ENCODE data around the gene INTS11.
"Not testable (repeated sequence)": the region's sequence is repeated elsewhere in the genome, so short reads cannot be mapped to it uniquely, and the experiment has no call there.

The INTS11 gene

DNA sequence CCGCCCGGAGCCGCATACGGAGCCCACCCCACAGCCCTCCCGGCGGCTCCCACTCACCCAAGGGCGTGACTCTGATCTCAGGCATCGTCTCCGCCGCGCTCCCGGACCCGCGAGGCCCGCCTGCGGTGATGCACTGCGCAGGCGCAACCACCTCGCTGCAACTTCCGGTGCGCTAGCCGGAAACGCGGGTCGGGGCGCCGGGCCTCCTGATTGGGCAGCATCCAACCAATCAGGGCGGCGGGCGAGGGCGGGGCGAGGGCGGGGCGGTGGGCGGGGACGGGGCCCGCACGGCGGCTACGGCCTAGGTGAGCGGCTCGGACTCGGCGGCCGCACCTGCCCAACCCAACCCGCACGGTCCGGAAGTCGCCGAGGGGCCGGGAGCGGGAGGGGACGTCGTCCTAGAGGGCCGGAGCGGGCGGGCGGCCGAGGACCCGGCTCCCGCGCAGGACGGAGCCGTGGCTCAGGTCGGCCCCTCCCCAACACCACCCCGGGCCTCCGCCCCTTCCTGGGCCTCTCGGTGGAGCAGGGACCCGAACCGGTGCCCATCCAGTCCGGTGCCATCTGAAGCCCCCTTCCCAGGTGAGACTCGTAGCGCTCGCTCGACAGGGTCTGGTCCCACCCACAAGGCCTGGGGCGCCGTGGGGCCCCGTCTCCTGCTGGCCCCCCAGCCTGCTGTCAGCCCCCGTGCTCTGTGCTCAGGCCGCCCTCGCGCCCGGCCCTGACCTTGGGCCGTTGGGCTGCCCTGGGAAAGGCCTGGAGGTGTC, at the start of gene INTS11, which contains the start of gene CPTP:
Gene INTS11 (minus strand): TSS at position 137 of the 764 bp plus-strand sequence. CDS start 52 bp downstream, at position 85.
Gene CPTP (plus strand): TSS at position 279 of the 764 bp plus-strand sequence. CDS start 2,109 bp downstream, outside the sequence.
- H3K27me3 Mint-ChIP-seq = no peaks in the 10 kb centered on the region
- peak within 1 kb of the TSS; percentile 76 for H3K27ac Mint-ChIP-seq
- H3K36me3 Mint-ChIP-seq (ENCODE audit: low read depth) = peaks cover 64% of the 10 kb centered on the region
- H3K9me3 Mint-ChIP-seq = no peaks in the 10 kb centered on the region
- peak within 1 kb of the TSS; percentile 80 for H3K4me3 Mint-ChIP-seq
- intact Hi-C loops (cut with micrococcal nuclease) = loop anchor here (2.0 kb wide), 1 partner anchor 16 kb away; the partner anchor contains the start of gene PUSL1
- peaks cover 43% of the 10 kb centered on the region for H3K4me1 Mint-ChIP-seq (ENCODE audit: low read depth)

DNA sequence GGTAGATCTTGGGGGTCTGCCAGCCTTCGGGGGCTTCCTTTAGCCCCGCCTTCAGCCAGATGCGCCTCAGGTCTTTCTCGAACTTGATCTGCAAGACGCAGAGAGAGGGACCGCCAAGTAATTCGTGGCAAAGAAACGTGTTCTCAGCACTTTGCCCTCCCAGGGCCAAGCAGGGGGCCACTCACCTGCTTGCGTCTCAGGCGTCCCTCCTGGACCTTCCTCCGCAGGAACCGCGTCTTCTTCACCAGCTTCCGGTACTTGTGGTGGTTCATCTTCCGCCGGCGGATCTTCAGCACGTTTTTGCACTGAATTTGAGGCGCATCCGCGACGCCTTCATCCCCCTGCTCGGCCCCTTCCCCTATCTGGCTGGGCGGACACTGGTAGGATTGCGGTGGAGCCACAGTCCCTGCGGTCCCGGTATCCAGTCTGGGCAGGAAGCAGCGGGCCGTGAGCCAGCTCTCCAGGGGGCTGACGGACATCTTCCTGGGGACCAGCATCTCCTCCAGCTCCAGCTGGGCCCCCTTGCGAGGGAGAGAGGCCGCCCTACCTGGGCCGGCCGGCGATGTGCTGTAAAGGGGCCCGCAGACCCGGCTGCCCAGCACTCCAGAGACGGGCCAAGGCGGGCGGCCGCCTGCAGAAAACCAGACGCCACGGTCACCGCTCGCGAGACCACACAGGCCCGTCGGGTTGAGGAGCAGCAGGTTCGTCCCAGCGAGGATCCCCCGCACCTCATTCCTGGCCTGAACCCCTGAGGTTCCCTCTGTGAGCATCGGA, 49.5 kb upstream of the INTS11 start:
- Mint-ChIP-seq H3K27ac (peak overlapping the region; percentile 93), H3K9me3 (no peaks in the 10 kb centered on the region)
- intact Hi-C loops (cut with micrococcal nuclease) = no loop called here

DNA sequence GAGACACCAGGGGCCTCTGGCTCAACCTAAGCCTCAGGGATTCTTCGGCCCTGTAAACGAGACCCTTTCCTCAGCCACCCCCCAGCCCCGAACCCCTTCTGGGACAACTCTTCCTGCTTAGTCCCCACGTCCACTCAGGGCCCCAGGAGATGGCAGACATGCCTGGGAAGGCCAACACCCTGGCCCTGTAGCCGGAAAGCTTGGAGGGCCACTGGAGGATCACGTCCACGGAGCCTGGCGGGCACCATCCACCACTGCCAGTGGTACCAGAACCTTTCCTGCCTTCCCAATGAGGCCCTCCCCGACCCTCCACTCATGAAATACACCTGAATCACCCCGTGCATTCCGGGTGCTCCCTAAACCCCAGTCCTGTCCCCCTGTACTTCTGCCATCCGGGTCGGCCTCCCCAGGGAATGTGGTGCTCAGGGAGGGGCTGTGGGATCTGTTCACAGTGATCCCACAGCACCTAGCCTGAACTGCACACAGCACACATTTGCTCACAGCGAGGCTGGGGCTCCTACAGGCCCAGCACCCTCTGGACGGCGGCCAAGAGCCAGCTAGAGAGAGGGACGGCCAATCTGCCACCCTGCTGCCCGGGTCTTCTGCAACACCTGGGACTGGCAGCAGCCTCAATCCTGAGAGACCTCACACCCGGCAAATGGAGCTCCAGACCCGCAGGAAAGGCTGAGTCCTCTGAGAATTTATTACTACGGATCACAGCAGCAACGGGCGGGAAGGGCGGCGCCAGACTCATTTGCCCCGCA, 48.8 kb upstream of the INTS11 start:
- peaks cover 28% of the 10 kb centered on the region for H3K4me1 Mint-ChIP-seq (ENCODE audit: low read depth)
- peaks cover 27% of the 10 kb centered on the region for H3K36me3 Mint-ChIP-seq (ENCODE audit: low read depth)
- H3K27me3 Mint-ChIP-seq = no peaks in the 10 kb centered on the region
- H3K9me3 Mint-ChIP-seq = no peaks in the 10 kb centered on the region
- H3K4me3 Mint-ChIP-seq = peak overlapping the region; percentile 82
- intact Hi-C loops (cut with micrococcal nuclease) = no loop called here
- no peak overlapping the region for H3K27ac Mint-ChIP-seq

More for the DNA sequence above, 49.5 kb upstream of the INTS11 start:
- H3K27me3 Mint-ChIP-seq = no peaks in the 10 kb centered on the region
- H3K36me3 Mint-ChIP-seq (ENCODE audit: low read depth) = peaks cover 27% of the 10 kb centered on the region
- H3K4me1 Mint-ChIP-seq (ENCODE audit: low read depth) = peaks cover 28% of the 10 kb centered on the region
- H3K4me3 Mint-ChIP-seq = peak overlapping the region; percentile 82

DNA sequence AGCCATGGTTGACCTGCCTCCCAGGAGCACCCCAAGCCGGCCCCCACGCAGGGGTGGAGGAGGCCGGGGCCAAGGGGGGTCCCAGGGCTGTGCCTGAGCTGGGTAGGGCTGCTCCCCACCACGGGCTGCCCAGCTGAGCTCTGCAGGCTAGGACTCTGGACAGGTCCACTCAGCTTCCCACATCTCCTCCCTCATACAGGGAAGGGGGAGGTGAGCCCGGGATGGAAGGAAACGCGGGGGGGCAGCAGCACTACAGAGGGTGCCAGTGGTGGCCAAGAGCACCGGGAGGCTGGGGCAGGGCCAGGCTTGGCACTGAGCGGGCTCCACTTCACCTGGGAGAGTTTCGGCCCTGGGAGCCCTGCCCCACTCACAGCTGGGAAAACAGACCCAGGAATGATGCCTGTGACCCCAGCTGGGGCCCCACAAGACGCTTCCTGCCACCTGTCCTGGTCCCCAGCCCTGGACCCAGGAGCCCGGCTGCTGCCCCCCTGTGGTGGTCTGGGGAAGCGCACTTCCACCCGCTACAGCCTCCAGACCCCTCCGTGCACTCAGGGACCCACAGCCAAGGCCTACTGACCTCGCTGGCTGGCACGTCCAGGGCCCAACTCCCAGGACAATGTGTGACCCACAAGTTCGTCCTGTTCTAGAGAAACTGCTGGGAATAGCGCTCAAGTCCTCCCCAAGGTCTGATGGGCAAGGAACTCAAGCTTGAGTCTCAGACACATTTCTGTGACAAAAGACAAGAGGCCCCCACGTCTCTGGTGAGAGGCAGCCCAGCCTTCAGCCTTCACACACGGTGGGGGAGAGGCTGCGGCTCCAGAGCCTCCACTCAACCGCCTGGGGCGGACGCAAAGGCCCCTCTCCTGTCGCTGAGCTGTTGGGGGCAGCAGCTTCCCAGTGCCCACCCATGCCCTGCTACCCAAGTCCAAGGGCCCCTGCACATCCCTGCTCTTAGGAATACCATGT, 47.6 kb upstream of the INTS11 start:
- intact Hi-C loops (cut with micrococcal nuclease) = no loop called here
- Mint-ChIP-seq H3K27ac (no peak overlapping the region), H3K4me3 (no peak overlapping the region), H3K4me1 (ENCODE audit: low read depth) (peaks cover 28% of the 10 kb centered on the region), H3K36me3 (ENCODE audit: low read depth) (peaks cover 27% of the 10 kb centered on the region), H3K27me3 (no peaks in the 10 kb centered on the region), H3K9me3 (no peaks in the 10 kb centered on the region)

DNA sequence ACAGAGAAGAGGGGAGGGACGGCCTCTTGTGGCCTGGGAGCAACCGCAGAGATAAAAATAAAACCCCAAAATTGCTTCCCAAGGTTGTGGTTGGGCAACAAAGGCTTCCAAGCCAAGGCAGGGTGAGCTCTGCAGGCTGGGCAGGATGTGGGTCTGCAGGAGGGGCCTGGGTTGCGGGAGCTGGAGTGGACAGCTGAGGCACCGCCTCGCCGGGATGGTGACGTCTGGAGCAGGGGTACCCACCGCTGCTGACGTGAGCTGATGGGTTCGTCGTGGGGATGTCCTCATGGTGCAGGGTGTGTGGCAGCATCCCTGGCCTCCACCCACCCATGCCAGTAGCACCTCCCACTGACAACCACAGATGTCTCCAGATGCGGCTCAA, 46.9 kb upstream of the INTS11 start:
- Mint-ChIP-seq H3K27me3 (no peaks in the 10 kb centered on the region), H3K4me3 (no peak overlapping the region), H3K4me1 (ENCODE audit: low read depth) (peaks cover 28% of the 10 kb centered on the region), H3K27ac (no peak overlapping the region), H3K9me3 (no peaks in the 10 kb centered on the region), H3K36me3 (ENCODE audit: low read depth) (peaks cover 27% of the 10 kb centered on the region)
- intact Hi-C loops (cut with micrococcal nuclease) = no loop called here

DNA sequence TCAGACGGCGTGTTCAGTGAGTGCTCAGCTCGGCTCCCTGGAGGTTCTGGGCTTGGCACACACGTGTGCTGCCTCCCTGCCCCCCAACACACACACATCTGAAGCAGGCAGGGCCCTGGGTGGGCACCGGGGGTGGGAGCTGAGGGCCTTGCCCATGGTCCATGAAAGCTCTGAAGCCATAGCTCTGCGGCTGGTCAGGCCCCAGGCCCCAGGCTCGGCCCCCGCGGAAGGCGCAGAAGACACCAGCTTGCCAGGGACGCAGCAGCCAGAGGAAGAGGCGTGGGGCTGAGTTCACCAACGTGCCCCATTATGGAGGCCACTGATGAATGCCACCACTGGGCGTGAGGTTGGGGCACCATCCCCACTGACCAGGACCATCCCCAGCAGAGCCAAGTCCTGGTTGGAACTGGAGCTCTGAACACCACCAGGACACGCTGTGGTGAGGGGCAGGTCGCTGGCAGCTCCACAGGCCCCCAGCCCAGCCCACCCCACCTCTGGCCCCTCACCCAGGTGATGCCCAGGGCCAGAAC, 46.4 kb upstream of the INTS11 start:
- intact Hi-C loops (cut with micrococcal nuclease) = no loop called here
- H3K9me3 Mint-ChIP-seq = no peaks in the 10 kb centered on the region
- no peaks in the 10 kb centered on the region for H3K27me3 Mint-ChIP-seq
- no peak overlapping the region for H3K27ac Mint-ChIP-seq
- H3K4me3 Mint-ChIP-seq = no peak overlapping the region
- peaks cover 27% of the 10 kb centered on the region for H3K36me3 Mint-ChIP-seq (ENCODE audit: low read depth)
- peaks cover 28% of the 10 kb centered on the region for H3K4me1 Mint-ChIP-seq (ENCODE audit: low read depth)

DNA sequence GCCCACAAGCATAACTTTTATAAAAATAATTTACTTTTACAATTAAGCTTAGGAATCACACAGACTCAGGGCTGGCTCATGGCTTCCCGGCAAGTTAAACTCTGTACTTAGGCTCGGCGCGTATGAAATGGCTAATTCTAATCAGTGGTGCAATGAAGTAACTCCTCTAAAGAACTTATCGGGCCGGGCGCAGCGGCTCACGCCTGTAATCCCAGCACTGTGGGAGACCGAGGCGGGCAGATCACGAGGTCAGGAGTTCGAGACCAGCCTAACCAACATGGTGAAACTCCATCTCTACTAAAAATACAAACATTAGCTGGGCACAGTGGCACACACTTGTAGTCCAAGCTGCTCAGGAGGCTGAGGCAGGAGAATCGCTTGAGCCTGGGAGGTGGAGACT, 45.6 kb upstream of the INTS11 start:
- H3K9me3 Mint-ChIP-seq; intact Hi-C loops (cut with micrococcal nuclease); H3K27ac Mint-ChIP-seq; H3K27me3 Mint-ChIP-seq; H3K4me3 Mint-ChIP-seq: not testable (repeated sequence)
- H3K4me1 Mint-ChIP-seq (ENCODE audit: low read depth) = peaks cover 28% of the 10 kb centered on the region
- peaks cover 25% of the 10 kb centered on the region for H3K36me3 Mint-ChIP-seq (ENCODE audit: low read depth)

DNA sequence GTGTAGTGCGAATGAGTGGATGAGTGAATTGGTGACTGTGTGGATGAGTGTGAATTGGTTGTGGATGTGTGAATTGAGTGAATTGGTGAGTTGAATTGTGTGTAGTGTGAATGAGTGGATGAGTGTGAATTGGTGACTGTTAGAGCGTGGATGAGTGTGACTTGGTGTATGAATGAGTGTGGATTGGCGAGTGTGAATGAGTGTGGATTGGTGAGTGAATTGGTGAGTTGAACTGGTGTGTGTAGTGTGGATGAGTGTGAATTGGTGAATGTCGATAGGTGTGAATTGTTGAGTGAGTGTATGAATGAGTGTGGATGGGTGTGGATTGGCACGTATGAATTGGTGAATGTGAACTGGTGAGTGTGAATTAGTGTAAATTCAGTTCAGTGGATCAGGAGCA, 42.9 kb upstream of the INTS11 start:
- peaks cover 6% of the 10 kb centered on the region for H3K4me1 Mint-ChIP-seq (ENCODE audit: low read depth)
- no peak overlapping the region for H3K27ac Mint-ChIP-seq
- intact Hi-C loops (cut with micrococcal nuclease) = no loop called here
- H3K9me3 Mint-ChIP-seq = no peaks in the 10 kb centered on the region
- H3K36me3 Mint-ChIP-seq (ENCODE audit: low read depth) = no peaks in the 10 kb centered on the region
- peaks cover 7% of the 10 kb centered on the region for H3K27me3 Mint-ChIP-seq
- no peak overlapping the region for H3K4me3 Mint-ChIP-seq

DNA sequence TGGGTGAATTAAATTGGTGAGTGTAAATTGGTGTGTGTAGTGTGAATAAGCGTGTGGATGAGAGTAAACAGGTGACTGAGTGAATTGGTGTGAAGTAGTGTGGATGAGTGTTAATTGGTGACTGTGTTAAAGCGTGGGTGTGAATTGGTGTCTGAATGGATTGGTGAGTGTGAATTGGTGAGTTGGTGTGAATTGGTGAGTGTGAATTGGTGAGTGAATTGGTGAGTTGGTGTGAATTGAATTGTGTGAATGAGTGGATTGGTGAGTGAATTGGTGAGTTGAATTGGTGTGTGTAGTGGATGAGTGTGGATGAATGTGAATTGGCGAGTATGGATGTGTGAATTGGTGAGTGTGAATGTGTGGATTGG, 42.2 kb upstream of the INTS11 start:
- Mint-ChIP-seq H3K4me3 (no peak overlapping the region), H3K27me3 (peaks cover 12% of the 10 kb centered on the region), H3K9me3 (no peaks in the 10 kb centered on the region), H3K27ac (no peak overlapping the region), H3K36me3 (ENCODE audit: low read depth) (no peaks in the 10 kb centered on the region), H3K4me1 (ENCODE audit: low read depth) (peaks cover under 1% of the 10 kb centered on the region)
- intact Hi-C loops (cut with micrococcal nuclease) = no loop called here

DNA sequence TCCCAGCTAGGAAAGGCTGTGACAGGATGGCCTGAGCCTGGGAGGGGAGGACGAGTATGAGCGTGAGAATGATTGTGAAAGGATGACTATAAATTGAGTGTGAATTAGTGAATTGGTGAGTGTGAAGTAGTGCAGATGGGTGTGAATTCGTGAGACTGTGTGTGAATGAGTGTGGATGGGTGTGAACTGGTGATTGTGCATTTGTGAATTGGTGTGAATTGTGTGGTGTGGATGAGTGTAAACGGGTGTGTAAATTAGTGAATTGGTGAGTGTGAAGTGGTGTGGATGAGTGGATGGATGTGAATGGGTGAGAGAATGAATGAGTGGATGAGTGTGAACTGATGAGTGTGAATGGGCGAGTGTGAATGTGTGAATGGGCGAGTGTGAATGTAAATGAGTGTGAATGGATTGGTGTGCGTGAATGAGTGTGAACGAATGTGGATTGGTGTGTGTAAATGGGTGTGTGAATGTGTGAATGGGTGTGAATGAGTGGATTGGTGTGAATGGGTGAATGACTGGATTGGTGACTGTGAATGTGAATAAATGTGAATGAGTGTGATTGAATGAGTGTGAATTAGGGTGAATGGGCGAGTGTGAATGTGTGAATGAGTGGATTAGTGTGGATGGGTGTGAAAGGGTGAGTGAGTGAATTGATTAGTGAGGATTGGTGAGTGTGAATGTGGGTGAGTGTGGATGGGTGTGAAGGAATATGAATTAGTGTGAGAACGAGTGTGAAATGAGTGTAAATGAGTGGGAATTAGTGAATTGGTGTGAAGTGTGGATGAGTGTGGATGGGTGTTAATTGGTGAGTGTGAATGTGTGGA, 41.6 kb upstream of the INTS11 start:
- Mint-ChIP-seq H3K9me3 (no peaks in the 10 kb centered on the region), H3K4me3 (no peak overlapping the region), H3K27me3 (peaks cover 17% of the 10 kb centered on the region), H3K36me3 (ENCODE audit: low read depth) (no peaks in the 10 kb centered on the region), H3K4me1 (ENCODE audit: low read depth) (no peaks in the 10 kb centered on the region), H3K27ac (no peak overlapping the region)
- intact Hi-C loops (cut with micrococcal nuclease) = no loop called here

DNA sequence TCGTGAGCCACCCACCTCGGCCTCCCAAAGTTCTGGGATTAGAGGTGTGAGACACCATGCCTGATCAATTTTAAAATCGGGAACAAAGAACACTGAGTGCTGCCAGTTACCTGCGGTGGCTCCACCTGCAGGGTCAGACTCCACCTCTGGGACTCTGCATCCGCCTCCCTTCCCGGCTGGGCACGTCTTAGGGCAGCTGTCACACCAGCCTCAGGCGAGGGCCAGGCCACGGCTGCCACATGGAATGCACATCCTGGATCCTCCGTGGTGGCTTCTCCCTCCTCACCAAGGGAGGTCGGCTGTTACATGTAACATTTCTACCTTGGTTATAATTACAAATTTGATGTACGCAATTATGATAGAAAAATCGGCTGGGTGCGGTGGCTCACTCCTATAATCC, 39.8 kb upstream of the INTS11 start:
- no peaks in the 10 kb centered on the region for H3K36me3 Mint-ChIP-seq (ENCODE audit: low read depth)
- H3K4me1 Mint-ChIP-seq (ENCODE audit: low read depth) = no peaks in the 10 kb centered on the region
- H3K4me3 Mint-ChIP-seq = no peak overlapping the region
- H3K27me3 Mint-ChIP-seq = peaks cover 34% of the 10 kb centered on the region
- intact Hi-C loops (cut with micrococcal nuclease) = no loop called here
- no peak overlapping the region for H3K27ac Mint-ChIP-seq
- H3K9me3 Mint-ChIP-seq = no peaks in the 10 kb centered on the region

DNA sequence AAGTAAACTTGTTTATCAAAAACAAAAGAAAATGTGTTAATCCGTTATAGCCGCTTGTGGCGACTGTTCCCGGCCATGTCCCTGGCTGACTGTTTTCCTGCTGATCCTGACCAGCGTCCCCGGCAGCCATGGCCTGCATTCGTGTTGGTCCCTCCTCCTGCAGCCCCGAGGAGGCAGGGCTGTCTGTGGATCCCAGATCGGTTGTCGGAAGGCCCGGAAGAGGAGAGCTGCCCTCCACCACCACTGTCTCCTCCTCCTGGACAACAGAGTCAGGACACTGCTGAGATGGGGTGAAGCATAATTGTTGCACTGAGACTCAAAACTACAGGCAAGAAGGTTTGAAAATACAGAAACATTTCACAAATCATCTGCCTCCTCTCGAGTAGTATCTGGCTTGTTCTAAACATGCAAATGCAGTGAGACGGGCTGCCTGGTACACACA, 37.5 kb upstream of the INTS11 start:
- no peaks in the 10 kb centered on the region for H3K36me3 Mint-ChIP-seq (ENCODE audit: low read depth)
- no peak overlapping the region for H3K27ac Mint-ChIP-seq
- no peak overlapping the region for H3K4me3 Mint-ChIP-seq
- peaks cover 56% of the 10 kb centered on the region for H3K27me3 Mint-ChIP-seq
- H3K4me1 Mint-ChIP-seq (ENCODE audit: low read depth) = peaks cover 11% of the 10 kb centered on the region
- intact Hi-C loops (cut with micrococcal nuclease) = no loop called here
- H3K9me3 Mint-ChIP-seq = no peaks in the 10 kb centered on the region
